Measurements from ENCODE around the gene CYP21A2. TPM values are rescaled to one million over a fixed set of nuclear protein-coding genes. Genes with fewer than 3 reads are reported as not detected.

The CYP21A2 gene
- total and polyA plus RNA-seq, 4 donors, result 1.7 to 29.7 (median 18.3) TPM

GRCh38 chr6:32073613-32074012, 35.4 kb downstream of the CYP21A2 start:
- WGBS, result 94% methylated on average over 10 of the region's 10 CpGs
- Histone ChIP-seq H3K9ac (ENCODE audit: low read depth in 1 of 2, low read length in 2 of 2) (no peak overlapping the region), H3K27ac (ENCODE audit: low read depth in 1 of 2, low read length in 2 of 2) (no peak overlapping the region), H3K9me3 (ENCODE audit: control insufficient read depth in 4 of 4, low read length in 3 of 4) (no peaks in the 10 kb centered on the region), H3K27me3 (ENCODE audit: control insufficient read depth in 4 of 4, insufficient read depth in 4 of 4, low read length in 3 of 4) (no peaks in the 10 kb centered on the region), H3K4me3 (ENCODE audit: low read depth in 1 of 3, low read length in 3 of 3) (no peak overlapping the region), H3K36me3 (ENCODE audit: control insufficient read depth in 4 of 4, insufficient read depth in 3 of 4, low read depth in 1 of 4, low read length in 3 of 4) (no peaks in the 10 kb centered on the region), H3K4me1 (ENCODE audit: control insufficient read depth in 4 of 4, insufficient read depth in 4 of 4, low read length in 3 of 4) (no peaks in the 10 kb centered on the region)
- TF ChIP-seq ATF3 (IDR thresholded peaks at IDR 0.05), result no peak
- TF ChIP-seq HNF4A (conservative IDR thresholded peaks at IDR 0.05), result no peak
- TF ChIP-seq TAF1 (conservative IDR thresholded peaks at IDR 0.05), result no peak
- TF ChIP-seq GABPA (IDR thresholded peaks at IDR 0.05 in 1 of 2, conservative IDR thresholded peaks at IDR 0.05 in 1 of 2), result no peak
- no peak for TF ChIP-seq EGR1 (IDR thresholded peaks at IDR 0.05; ENCODE audit: low read depth in 2 of 2)
- TF ChIP-seq ZBTB33 (IDR thresholded peaks at IDR 0.05), result no peak
- no peak for TF ChIP-seq RXRA (IDR thresholded peaks at IDR 0.05)
- no peak for TF ChIP-seq JUND (IDR thresholded peaks at IDR 0.05)
- TF ChIP-seq RAD21 (IDR thresholded peaks at IDR 0.05), result no peak
- no peak for TF ChIP-seq REST (IDR thresholded peaks at IDR 0.05)
- TF ChIP-seq CTCF (IDR thresholded peaks at IDR 0.05; ENCODE audit: low read depth, low read length, missing input control), result no peak
- TF ChIP-seq FOXA2 (IDR thresholded peaks at IDR 0.05), result no peak
- TF ChIP-seq NR2F2 (IDR thresholded peaks at IDR 0.05), result no peak
- DNase-seq (ENCODE audit: low spot score), result no peak

- 89% methylated on average over 8 of the region's 8 CpGs for WGBS
- TF ChIP-seq RXRA (IDR thresholded peaks at IDR 0.05), result no peak
- TF ChIP-seq YY1 (IDR thresholded peaks at IDR 0.05), result no peak
- no peak for TF ChIP-seq NR2F2 (IDR thresholded peaks at IDR 0.05)
- no peak for TF ChIP-seq CTCF (IDR thresholded peaks at IDR 0.05; ENCODE audit: low read depth, low read length, missing input control)
- no peak for TF ChIP-seq RAD21 (IDR thresholded peaks at IDR 0.05)
- no peak for TF ChIP-seq TAF1 (conservative IDR thresholded peaks at IDR 0.05)
- TF ChIP-seq REST (IDR thresholded peaks at IDR 0.05), result no peak
- no peak for TF ChIP-seq MAX (IDR thresholded peaks at IDR 0.05)
- no peak for TF ChIP-seq GABPA (IDR thresholded peaks at IDR 0.05 in 1 of 2, conservative IDR thresholded peaks at IDR 0.05 in 1 of 2)
- no peak for TF ChIP-seq FOXA2 (IDR thresholded peaks at IDR 0.05)
- no peak for TF ChIP-seq ATF3 (IDR thresholded peaks at IDR 0.05)
These were observed 36.8 kb downstream of the CYP21A2 start for GRCh38 chr6:32074996-32075532.

More at GRCh38 chr6:32074996-32075532, 36.8 kb downstream of the CYP21A2 start:
- Histone ChIP-seq H3K27ac (ENCODE audit: low read depth in 1 of 2, low read length in 2 of 2) (no peak overlapping the region), H3K9me3 (ENCODE audit: control insufficient read depth in 4 of 4, low read length in 3 of 4) (no peaks in the 10 kb centered on the region), H3K9ac (ENCODE audit: low read depth in 1 of 2, low read length in 2 of 2) (no peak overlapping the region), H3K27me3 (ENCODE audit: control insufficient read depth in 4 of 4, insufficient read depth in 4 of 4, low read length in 3 of 4) (no peaks in the 10 kb centered on the region), H3K36me3 (ENCODE audit: control insufficient read depth in 4 of 4, insufficient read depth in 3 of 4, low read depth in 1 of 4, low read length in 3 of 4) (no peaks in the 10 kb centered on the region), H3K4me3 (ENCODE audit: low read depth in 1 of 3, low read length in 3 of 3) (no peak overlapping the region), H3K4me1 (ENCODE audit: control insufficient read depth in 4 of 4, insufficient read depth in 4 of 4, low read length in 3 of 4) (no peaks in the 10 kb centered on the region)
- no peak for DNase-seq (ENCODE audit: low spot score)

All from liver (tissue), 9 donors.